HEK293 (cell line): Measurements from ENCODE around the gene CABP7.

ENCODE experiments used
- CTCF ChIP-seq: fragments of 450-650 bp; formaldehyde crosslinking; IDR thresholded peaks from 2 replicates; pipeline ENCODE4 v1.5.1; 2016; ENCODE audit warnings: missing biosample characterization, missing genetic modification characterization
- SALL2 ChIP-seq: fragments of 450-650 bp; formaldehyde crosslinking; IDR thresholded peaks from 2 replicates; pipeline ENCODE4 v1.5.0; 2017; ENCODE audit warnings: missing biosample characterization, mild to moderate bottlenecking, missing genetic modification characterization, borderline replicate concordance
- ZBTB10 ChIP-seq: fragments of 450-650 bp; formaldehyde crosslinking; IDR thresholded peaks from 2 replicates; pipeline ENCODE4 v1.5.1; 2016; ENCODE audit warnings: missing biosample characterization, missing genetic modification characterization
- ZFP37 ChIP-seq: fragments of 450-650 bp; formaldehyde crosslinking; IDR thresholded peaks from 2 replicates; pipeline ENCODE4 v1.5.1; 2016; ENCODE audit warnings: missing biosample characterization, missing genetic modification characterization
- ZNF274 ChIP-seq, 2 experiments: fragments of 200-500 bp in 1 of 2; fragments of 450-650 bp in 1 of 2; sonication (Bioruptor generic) in 1 of 2; formaldehyde crosslinking in 1 of 2; IDR thresholded peaks; 2 replicates each; pipeline versions ENCODE4 v1.5.1 to v1.6.1; 2014 to 2016; ENCODE audit warnings: borderline replicate concordance in 1 of 2, inconsistent platforms in 1 of 2, low read length in 1 of 2, missing biosample characterization in 1 of 2, missing genetic modification characterization in 1 of 2
- ZNF473 ChIP-seq: fragments of 450-650 bp; formaldehyde crosslinking; IDR thresholded peaks from 2 replicates; pipeline ENCODE4 v1.5.1; 2017; ENCODE audit warnings: missing biosample characterization, missing genetic modification characterization
- ZNF677 ChIP-seq: fragments of 450-650 bp; IDR thresholded peaks from 2 replicates; pipeline ENCODE4 v1.5.0; 2018; ENCODE audit warnings: missing biosample characterization, mild to moderate bottlenecking, missing genetic modification characterization, moderate library complexity
- ZNF747 ChIP-seq: fragments of 450-650 bp; formaldehyde crosslinking; IDR thresholded peaks from 2 replicates; pipeline ENCODE4 v1.5.1; 2016; ENCODE audit warnings: missing biosample characterization, missing genetic modification characterization

- TF ChIP-seq ZNF473 = no peak
- no peak for TF ChIP-seq CTCF (tag by site-specific recombination)
- no peak for TF ChIP-seq ZNF274 (IDR thresholded peaks at IDR 0.05; ENCODE audit: low read length)
- no peak for TF ChIP-seq ZNF274 (tag by site-specific recombination; IDR thresholded peaks at IDR 0.05; ENCODE audit: borderline replicate concordance)
- no peak for TF ChIP-seq SALL2 (tag by site-specific recombination)
- TF ChIP-seq ZNF747 (tag by site-specific recombination) = no peak
- no peak for TF ChIP-seq ZBTB10 (tag by site-specific recombination)
- no peak for TF ChIP-seq ZFP37 (tag by site-specific recombination)
- TF ChIP-seq ZNF677 (tag by site-specific recombination) = no peak
Measured at GRCh38 chr22:29712119-29712518, 7.7 kb upstream of the CABP7 start.
